ENCODE measurements around the gene PRDM16.

- TF ChIP-seq CTCF (IDR thresholded peaks at IDR 0.05; ENCODE audit: low read length): no peak
- no peak for TF ChIP-seq EZH2phosphoT487 (IDR thresholded peaks at IDR 0.05; ENCODE audit: low read length)
These were observed 195.5 kb downstream of the PRDM16 start for GRCh38 chr1:3264456-3264855.
